Stimulated activated CD8-positive, alpha-beta memory T cell treated with anti-CD3 and anti-CD28 coated beads, Interleukin-15, amount 100 ng/mL, for 24 hours (primary cell): Measurements from ENCODE around the gene COPS3.

Experiments used
- DNase-seq: peaks from one replicate; pipeline ENCODE4 v3.0.0-alpha.2; 2020; ENCODE audit warnings: low read depth

Gene COPS3

GRCh38 chr17:17280613-17281549 is at the start of gene COPS3:
Gene COPS3 (minus strand): TSS chr17:17281246. CDS start chr17:17281186, 60 bp downstream.
- DNase-seq, result peak; percentile 96

- DNase-seq, result no peak
Measured at GRCh38 chr17:17328251-17328650, 47.2 kb upstream of the COPS3 start.

- no peak for DNase-seq
Measured at GRCh38 chr17:17326275-17326875, 45.3 kb upstream of the COPS3 start.

GRCh38 chr17:17325816-17326215 is 44.8 kb upstream of the COPS3 start:
- no peak for DNase-seq

GRCh38 chr17:17325228-17325627 is 44.2 kb upstream of the COPS3 start:
- no peak for DNase-seq

GRCh38 chr17:17324616-17325015 is 43.6 kb upstream of the COPS3 start:
- DNase-seq, result no peak

GRCh38 chr17:17322516-17323510 is 41.8 kb upstream of the COPS3 start:
- no peak for DNase-seq

GRCh38 chr17:17321356-17322025 is 40.4 kb upstream of the COPS3 start:
- no peak for DNase-seq

GRCh38 chr17:17320911-17321220 is 39.8 kb upstream of the COPS3 start:
- DNase-seq, result no peak

- DNase-seq, result no peak
Measured at GRCh38 chr17:17320188-17320910, 39.3 kb upstream of the COPS3 start.

- no peak for DNase-seq
Measured at GRCh38 chr17:17315142-17315821, 34.2 kb upstream of the COPS3 start.

- no peak for DNase-seq
Measured at GRCh38 chr17:17314501-17315071, 33.5 kb upstream of the COPS3 start.

GRCh38 chr17:17313350-17313991 is 32.4 kb upstream of the COPS3 start:
- DNase-seq, result no peak

GRCh38 chr17:17309356-17309755 is 28.3 kb upstream of the COPS3 start:
- no peak for DNase-seq

GRCh38 chr17:17305281-17305801 is 24.3 kb upstream of the COPS3 start:
- DNase-seq, result no peak

- no peak for DNase-seq
Measured at GRCh38 chr17:17304521-17304985, 23.5 kb upstream of the COPS3 start.

- no peak for DNase-seq
Measured at GRCh38 chr17:17303847-17304490, 22.9 kb upstream of the COPS3 start.

- peak; percentile 56 for DNase-seq
Measured at GRCh38 chr17:17303010-17303846, 22.2 kb upstream of the COPS3 start, which contains the start of gene NT5M. Gene NT5M (plus strand): TSS chr17:17303373. CDS start chr17:17303551, 178 bp downstream.
